ENCODE measurements around the gene PGM3. TPM values are rescaled to one million over a fixed set of nuclear protein-coding genes. Genes with fewer than 3 reads are reported as not detected.
A peak's percentile ranks its signal among the peaks of the same experiment; 100 is the strongest.

Gene PGM3
- total RNA-seq, 1 donor from 2014 or later, result 151 TPM

- no peaks in the 10 kb centered on the region for H3K9me3 Mint-ChIP-seq (ENCODE audit: unreplicated experiment)
- H3K27me3 ChIP-seq (ENCODE audit: insufficient read depth, low read length), result no peaks in the 10 kb centered on the region
- H3K27ac ChIP-seq (ENCODE audit: low read depth, low read length), result no peak overlapping the region
- DNase-seq (ENCODE audit: low read depth) (no peak), FAIRE-seq (no peak)
- peaks cover 41% of the 10 kb centered on the region for H4K20me1 ChIP-seq (ENCODE audit: insufficient read depth, low read length)
- no peak overlapping the region for H3K9ac ChIP-seq (ENCODE audit: low read length)
- H2AFZ ChIP-seq (ENCODE audit: low read depth, low read length), result no peak overlapping the region
- H3K4me1 ChIP-seq (ENCODE audit: insufficient read depth, low read length), result no peaks in the 10 kb centered on the region
- no peak overlapping the region for H3K4me3 ChIP-seq (ENCODE audit: insufficient read depth, low read depth, low read length)
- H3K9me3 ChIP-seq (ENCODE audit: insufficient read depth, low read depth, low read length), result no peaks in the 10 kb centered on the region
- H3K36me3 ChIP-seq (ENCODE audit: insufficient read depth, low read length), result peaks cover 75% of the 10 kb centered on the region
- peaks cover 5% of the 10 kb centered on the region for H3K4me1 Mint-ChIP-seq (ENCODE audit: low read depth, unreplicated experiment)
- peaks cover 20% of the 10 kb centered on the region for H3K36me3 Mint-ChIP-seq (ENCODE audit: low read depth, unreplicated experiment)
- H3K4me2 ChIP-seq (ENCODE audit: low read length), result no peak overlapping the region
- TF ChIP-seq, protein P1, sequence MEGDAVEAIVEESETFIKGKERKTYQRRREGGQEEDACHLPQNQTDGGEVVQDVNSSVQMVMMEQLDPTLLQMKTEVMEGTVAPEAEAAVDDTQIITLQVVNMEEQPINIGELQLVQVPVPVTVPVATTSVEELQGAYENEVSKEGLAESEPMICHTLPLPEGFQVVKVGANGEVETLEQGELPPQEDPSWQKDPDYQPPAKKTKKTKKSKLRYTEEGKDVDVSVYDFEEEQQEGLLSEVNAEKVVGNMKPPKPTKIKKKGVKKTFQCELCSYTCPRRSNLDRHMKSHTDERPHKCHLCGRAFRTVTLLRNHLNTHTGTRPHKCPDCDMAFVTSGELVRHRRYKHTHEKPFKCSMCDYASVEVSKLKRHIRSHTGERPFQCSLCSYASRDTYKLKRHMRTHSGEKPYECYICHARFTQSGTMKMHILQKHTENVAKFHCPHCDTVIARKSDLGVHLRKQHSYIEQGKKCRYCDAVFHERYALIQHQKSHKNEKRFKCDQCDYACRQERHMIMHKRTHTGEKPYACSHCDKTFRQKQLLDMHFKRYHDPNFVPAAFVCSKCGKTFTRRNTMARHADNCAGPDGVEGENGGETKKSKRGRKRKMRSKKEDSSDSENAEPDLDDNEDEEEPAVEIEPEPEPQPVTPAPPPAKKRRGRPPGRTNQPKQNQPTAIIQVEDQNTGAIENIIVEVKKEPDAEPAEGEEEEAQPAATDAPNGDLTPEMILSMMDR (IDR thresholded peaks at IDR 0.05; ENCODE audit: insufficient read depth, low read depth, low read length), result no peak
- no peak for TF ChIP-seq EZH2 (IDR thresholded peaks at IDR 0.05; ENCODE audit: insufficient read depth, low read length)
- H3K4me3 Mint-ChIP-seq (ENCODE audit: unreplicated experiment), result no peak overlapping the region
- H3K27me3 Mint-ChIP-seq (ENCODE audit: low read depth, unreplicated experiment), result no peaks in the 10 kb centered on the region
- H3K79me2 ChIP-seq (ENCODE audit: insufficient read depth, low read length), result peaks cover 11% of the 10 kb centered on the region
- H3K27ac Mint-ChIP-seq (ENCODE audit: unreplicated experiment), result no peak overlapping the region
Measured at GRCh38 chr6:83176246-83176645, 16.8 kb downstream of the PGM3 start.

DNA sequence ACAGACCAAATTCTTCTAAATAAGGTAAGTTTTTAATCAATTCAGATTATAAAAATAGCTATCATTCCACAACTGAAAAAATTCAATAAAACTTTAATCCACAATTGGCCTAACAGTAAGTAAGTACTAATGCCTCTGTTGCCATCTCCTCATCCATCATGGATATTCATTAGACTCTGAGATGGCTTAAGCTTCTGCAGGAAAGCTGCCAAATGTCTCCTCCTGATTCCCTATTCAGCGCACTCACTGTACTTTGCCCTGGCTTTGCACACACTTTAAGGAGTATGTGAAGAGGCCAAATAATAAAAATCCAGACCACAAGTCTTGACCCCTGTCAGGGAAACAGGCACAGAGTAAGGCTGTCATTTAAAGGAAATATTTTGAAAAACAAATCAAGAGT is 23.6 kb downstream of the PGM3 start:
- Histone ChIP-seq H3K4me2 (ENCODE audit: low read length) (no peak overlapping the region), H3K36me3 (ENCODE audit: insufficient read depth, low read length) (peaks cover 74% of the 10 kb centered on the region), H3K9me3 (ENCODE audit: insufficient read depth, low read depth, low read length) (no peaks in the 10 kb centered on the region), H3K27me3 (ENCODE audit: insufficient read depth, low read length) (no peaks in the 10 kb centered on the region), H3K4me3 (ENCODE audit: insufficient read depth, low read depth, low read length) (no peak overlapping the region), H3K4me1 (ENCODE audit: insufficient read depth, low read length) (no peaks in the 10 kb centered on the region), H3K27ac (ENCODE audit: low read depth, low read length) (no peak overlapping the region), H3K79me2 (ENCODE audit: insufficient read depth, low read length) (no peaks in the 10 kb centered on the region), H2AFZ (ENCODE audit: low read depth, low read length) (no peak overlapping the region), H3K9ac (ENCODE audit: low read length) (no peak overlapping the region), H4K20me1 (ENCODE audit: insufficient read depth, low read length) (peaks cover 8% of the 10 kb centered on the region)
- Mint-ChIP-seq H3K36me3 (ENCODE audit: low read depth, unreplicated experiment) (peaks cover 20% of the 10 kb centered on the region), H3K4me3 (ENCODE audit: unreplicated experiment) (no peak overlapping the region), H3K27ac (ENCODE audit: unreplicated experiment) (no peak overlapping the region), H3K9me3 (ENCODE audit: unreplicated experiment) (no peaks in the 10 kb centered on the region), H3K4me1 (ENCODE audit: low read depth, unreplicated experiment) (peaks cover 2% of the 10 kb centered on the region), H3K27me3 (ENCODE audit: low read depth, unreplicated experiment) (no peaks in the 10 kb centered on the region)
- DNase-seq (ENCODE audit: low read depth), result peak; percentile 30
- FAIRE-seq, result no peak
- TF ChIP-seq EZH2 (IDR thresholded peaks at IDR 0.05; ENCODE audit: insufficient read depth, low read length), result no peak
- TF ChIP-seq, protein P1 (IDR thresholded peaks at IDR 0.05; ENCODE audit: insufficient read depth, low read depth, low read length), result no peak

DNA sequence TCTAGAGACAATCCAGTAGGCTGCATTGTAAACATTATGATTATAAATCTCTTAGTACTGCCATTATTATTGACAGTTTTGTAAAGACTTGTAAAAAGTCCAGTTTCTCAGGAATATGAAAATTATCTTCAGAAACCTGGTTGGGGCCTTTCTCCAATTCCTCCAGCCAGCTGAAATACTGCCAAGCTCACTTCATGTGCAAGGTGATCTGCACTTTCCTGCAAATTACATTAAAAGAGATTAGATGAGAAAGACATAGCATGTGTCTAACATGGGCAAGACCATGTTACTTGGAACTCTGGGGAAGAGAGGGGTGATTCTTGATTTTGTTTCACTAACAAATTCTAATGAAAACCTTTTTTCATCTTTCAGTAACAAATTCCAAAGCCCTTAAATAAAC is 24.0 kb downstream of the PGM3 start:
- Histone ChIP-seq H3K36me3 (ENCODE audit: insufficient read depth, low read length) (peaks cover 70% of the 10 kb centered on the region), H3K79me2 (ENCODE audit: insufficient read depth, low read length) (no peaks in the 10 kb centered on the region), H4K20me1 (ENCODE audit: insufficient read depth, low read length) (peaks cover 8% of the 10 kb centered on the region), H3K9ac (ENCODE audit: low read length) (no peak overlapping the region), H3K4me1 (ENCODE audit: insufficient read depth, low read length) (no peaks in the 10 kb centered on the region), H2AFZ (ENCODE audit: low read depth, low read length) (no peak overlapping the region), H3K9me3 (ENCODE audit: insufficient read depth, low read depth, low read length) (no peaks in the 10 kb centered on the region), H3K27me3 (ENCODE audit: insufficient read depth, low read length) (no peaks in the 10 kb centered on the region), H3K4me3 (ENCODE audit: insufficient read depth, low read depth, low read length) (no peak overlapping the region), H3K27ac (ENCODE audit: low read depth, low read length) (no peak overlapping the region), H3K4me2 (ENCODE audit: low read length) (no peak overlapping the region)
- FAIRE-seq (no peak), DNase-seq (ENCODE audit: low read depth) (no peak)
- TF ChIP-seq EZH2 (IDR thresholded peaks at IDR 0.05; ENCODE audit: insufficient read depth, low read length), result no peak
- TF ChIP-seq, protein P1 (IDR thresholded peaks at IDR 0.05; ENCODE audit: insufficient read depth, low read depth, low read length), result no peak
- Mint-ChIP-seq H3K4me1 (ENCODE audit: low read depth, unreplicated experiment) (peaks cover 2% of the 10 kb centered on the region), H3K27ac (ENCODE audit: unreplicated experiment) (no peak overlapping the region), H3K9me3 (ENCODE audit: unreplicated experiment) (no peaks in the 10 kb centered on the region), H3K4me3 (ENCODE audit: unreplicated experiment) (no peak overlapping the region), H3K27me3 (ENCODE audit: low read depth, unreplicated experiment) (no peaks in the 10 kb centered on the region), H3K36me3 (ENCODE audit: low read depth, unreplicated experiment) (peaks cover 20% of the 10 kb centered on the region)

All from astrocyte (in vitro differentiated cells and primary cell).